Adrenal gland (tissue), 12 donors: Measurements from ENCODE around the gene MIS12. TPM values are rescaled to one million over a fixed set of nuclear protein-coding genes. Genes with fewer than 3 reads are reported as not detected.

ENCODE experiments used
- DNase-seq, 7 donors: peaks; one replicate each; pipeline ENCODE4 v3.0.0-alpha.2; 2019 to 2020
- H3K27ac ChIP-seq, 5 donors: fragments of 200-600 bp; sonication (generic) in 4 of 5; 1 replicate in 3 of 5; 2 replicates in 2 of 5; pipeline versions ENCODE4 v1.5.1 to v1.8.0; 2016 to 2020; ENCODE audit warnings: mild to moderate bottlenecking in 1 of 5
- H3K27me3 ChIP-seq: fragments of 200-600 bp; 2 replicates; pipeline ENCODE4 v1.8.0; 2021
- H3K36me3 ChIP-seq, 2 donors: fragments of 200-600 bp; replicated peaks in 1 of 2; 1 replicate in 1 of 2; 2 replicates in 1 of 2; pipeline versions ENCODE4 v1.5.1 to v1.8.0; 2018 to 2022
- H3K4me1 ChIP-seq, 2 donors: fragments of 200-600 bp; replicated peaks in 1 of 2; 1 replicate in 1 of 2; 2 replicates in 1 of 2; pipeline versions ENCODE4 v1.5.1 to v1.8.0; 2018 to 2021
- H3K4me3 ChIP-seq, 4 donors: fragments of 200-600 bp; sonication (generic) in 3 of 4; one replicate each; pipeline ENCODE4 v1.5.1; 2016 to 2018
- H3K9me3 ChIP-seq, 3 donors: fragments of 200-600 bp; sonication (generic) in 1 of 3; replicated peaks in 1 of 3; 1 replicate in 2 of 3; 2 replicates in 1 of 3; pipeline versions ENCODE4 v1.5.1 to v1.8.0; 2016 to 2021
- POLR2A ChIP-seq, 2 donors: fragments of 450-650 bp; IDR thresholded peaks; one replicate each; pipeline ENCODE4 v1.6.1; 2017; ENCODE audit warnings: antibody characterized with exemption in 2 of 2, mild to moderate bottlenecking in 2 of 2, moderate library complexity in 1 of 2
- WGBS, 4 donors: extraction: QIAGEN DNeasy Blood & Tissue Kit in 2 of 4; methylation state at CpG; one replicate each; pipeline versions ENCODE4 v1.1.5 to v1.1.7; 2013 to 2017; 5-methylcytosine and 5-hydroxymethylcytosine counted together
- intact Hi-C, 2 donors: fragments of 100-400 bp; cut with DNase I; formaldehyde crosslinking; loops; one replicate each; pipeline versions ENCODE4 v1.14.1 to v1.15.0; 2022 to 2023
- polyA plus RNA-seq, 3 donors: library from polyadenylated mRNA; stranded (reverse); fragments of 200-250 nt in 2 of 3; fragments of 350-450 nt in 1 of 3; fragmentation: Illumina TruSeq in 1 of 3; extraction: RNeasy Lipid Tissue Mini Kit (QIAGEN cat#74804) in 1 of 3; gene quantifications; one replicate each; pipeline ENCODE4 v1.2.3, GENCODE V29; 2013 to 2014
- total RNA-seq, 9 donors: library from RNA; depleted of rRNA in 4 of 9; stranded (reverse); fragments of >200 nt in 4 of 9; fragments of 120-200 nt in 1 of 9; fragmentation: NEBNext Ultra II Directional in 1 of 9; extraction: Animal tissue kit (Norgen Biotek cat#: 25700) in 1 of 9; gene quantifications; one replicate each; pipeline versions ENCODE4 v1.1.0 to v1.2.4, GENCODE V29; 2013 to 2023
- TF ChIP-seq, protein P1 (sequence below), 6 experiments: fragments of 450-650 bp in 4 of 6; fragments of 200-600 bp in 2 of 6; sonication (generic) in 1 of 6; IDR thresholded peaks; 1 replicate in 5 of 6; 2 replicates in 1 of 6; pipeline versions ENCODE4 v1.5.1 to v1.8.0; 2016 to 2021; ENCODE audit warnings: antibody characterized with exemption in 6 of 6, mild to moderate bottlenecking in 2 of 6, moderate library complexity in 1 of 6
- donor health status: healthy with polysubstance abuse.
- donor health status: Bipolar disorder and iron deficiency.
- donor health status: DM: yes; HTN: yes; CAD: no.
- donor health status: DM: no; HTN: no; CAD: no.
- donor health status: DM: no; HTN: no; CAD: no.
- donor health status: DM: yes; HTN: yes; CAD: no.

Gene MIS12
- total and polyA plus RNA-seq, 12 donors: 7.1 to 36.0 (median 15.4) TPM

DNA sequence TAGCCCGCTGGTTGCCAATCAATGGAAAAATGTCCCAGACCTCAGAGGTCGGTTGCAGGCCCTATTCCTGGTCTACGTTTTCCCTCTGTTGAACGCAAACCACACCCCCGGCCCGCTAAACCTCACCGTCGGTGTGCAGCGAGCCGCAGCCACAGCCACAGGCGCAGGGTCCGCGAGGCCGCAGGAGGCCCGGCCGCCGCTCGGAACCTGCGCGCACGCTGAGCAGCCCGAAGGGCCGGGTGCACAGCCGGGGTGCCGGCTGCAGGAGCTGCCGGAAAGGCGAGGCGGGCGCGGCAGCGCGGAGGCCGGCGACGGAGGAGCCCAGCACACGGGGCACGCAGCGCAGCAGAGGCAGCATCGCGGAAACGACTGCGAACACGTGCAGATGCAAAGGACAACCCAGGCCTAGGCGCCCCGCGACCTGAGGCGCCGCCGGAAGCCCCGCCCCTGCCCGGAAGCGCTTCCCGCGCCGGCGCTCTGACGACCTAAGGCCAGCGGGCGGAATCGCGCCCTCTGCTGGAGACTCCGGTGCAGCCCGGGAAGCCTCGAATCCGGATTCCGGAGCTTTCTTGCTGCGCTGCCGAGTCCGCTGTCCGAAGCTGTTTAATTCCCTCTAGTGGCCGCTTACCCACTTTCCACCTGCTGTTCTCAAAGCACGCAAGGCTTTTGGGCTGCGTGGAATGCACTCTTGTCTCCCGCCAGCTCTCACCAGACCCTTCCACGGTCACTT lies 47.5 kb upstream of the MIS12 start, which contains the start of gene C1QBP:
TSS of gene C1QBP (minus strand) at position 440 of the 730 bp plus-strand sequence. CDS start at position 358, 82 bp downstream.
- peak; percentile 89 to 97 (median 93) for DNase-seq
- intact Hi-C loops: loop anchor here in 1 of 2 donors (10.0 kb wide), 1 partner anchor 184 kb away; no protein-coding TSS in a partner anchor
- H3K27ac ChIP-seq: peak within 1 kb of the TSS in 4 of 5 donors; percentile 58 to 88 (median 74)
- H3K36me3 ChIP-seq: peaks cover 0 to 31% of the 10 kb centered on the region in 2 donors
- peak within 1 kb of the TSS; percentile 16 to 92 (median 54) for H3K4me3 ChIP-seq
- TF ChIP-seq, protein P1, sequence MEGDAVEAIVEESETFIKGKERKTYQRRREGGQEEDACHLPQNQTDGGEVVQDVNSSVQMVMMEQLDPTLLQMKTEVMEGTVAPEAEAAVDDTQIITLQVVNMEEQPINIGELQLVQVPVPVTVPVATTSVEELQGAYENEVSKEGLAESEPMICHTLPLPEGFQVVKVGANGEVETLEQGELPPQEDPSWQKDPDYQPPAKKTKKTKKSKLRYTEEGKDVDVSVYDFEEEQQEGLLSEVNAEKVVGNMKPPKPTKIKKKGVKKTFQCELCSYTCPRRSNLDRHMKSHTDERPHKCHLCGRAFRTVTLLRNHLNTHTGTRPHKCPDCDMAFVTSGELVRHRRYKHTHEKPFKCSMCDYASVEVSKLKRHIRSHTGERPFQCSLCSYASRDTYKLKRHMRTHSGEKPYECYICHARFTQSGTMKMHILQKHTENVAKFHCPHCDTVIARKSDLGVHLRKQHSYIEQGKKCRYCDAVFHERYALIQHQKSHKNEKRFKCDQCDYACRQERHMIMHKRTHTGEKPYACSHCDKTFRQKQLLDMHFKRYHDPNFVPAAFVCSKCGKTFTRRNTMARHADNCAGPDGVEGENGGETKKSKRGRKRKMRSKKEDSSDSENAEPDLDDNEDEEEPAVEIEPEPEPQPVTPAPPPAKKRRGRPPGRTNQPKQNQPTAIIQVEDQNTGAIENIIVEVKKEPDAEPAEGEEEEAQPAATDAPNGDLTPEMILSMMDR (IDR thresholded peaks at IDR 0.05): peak; percentile 97 to 99 (median 98)
- TF ChIP-seq POLR2A (IDR thresholded peaks at IDR 0.05): peak in 1 of 2 donors; percentile 63
- peaks cover 7 to 29% of the 10 kb centered on the region in 2 donors for H3K4me1 ChIP-seq
- no peaks in the 10 kb centered on the region for H3K27me3 ChIP-seq
- no peaks in the 10 kb centered on the region for H3K9me3 ChIP-seq
- 0 to 2% (median 0%) methylated on average over 9 to 75 of the region's 75 CpGs for WGBS, 4 donors

DNA sequence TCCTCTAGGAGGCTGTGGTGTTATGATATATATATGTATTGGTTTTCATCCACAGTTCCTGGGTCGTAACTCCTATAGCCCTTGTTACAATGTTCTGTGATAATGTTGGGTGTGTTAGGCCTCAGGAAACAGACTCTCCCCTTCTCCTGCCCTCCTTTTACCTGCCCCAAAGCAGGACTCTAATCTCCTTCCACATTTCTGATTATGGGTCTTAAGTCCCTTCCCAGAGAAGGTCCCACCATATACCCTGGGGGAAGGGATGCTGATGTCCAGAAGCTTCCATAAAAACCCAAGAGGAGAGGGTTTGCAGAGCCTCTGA lies 47.0 kb upstream of the MIS12 start:
- peak overlapping the region in 1 of 4 donors; percentile 92 for H3K4me3 ChIP-seq
- peaks cover 0 to 30% of the 10 kb centered on the region in 2 donors for H3K36me3 ChIP-seq
- H3K9me3 ChIP-seq: no peaks in the 10 kb centered on the region
- WGBS, 4 donors: 17 to 33% (median 20%) methylated on average over 1 of the region's 1 CpG
- peak overlapping the region in 4 of 5 donors; percentile 51 to 88 (median 74) for H3K27ac ChIP-seq
- DNase-seq: no peak
- intact Hi-C loops: loop anchor here in 1 of 2 donors (10.0 kb wide), 1 partner anchor 185 kb away; no protein-coding TSS in a partner anchor
- no peaks in the 10 kb centered on the region for H3K27me3 ChIP-seq
- no peak for TF ChIP-seq POLR2A (IDR thresholded peaks at IDR 0.05)
- TF ChIP-seq, protein P1 (IDR thresholded peaks at IDR 0.05): peak in 2 of 6 experiments; percentile 41 to 53
- peaks cover 7 to 29% of the 10 kb centered on the region in 2 donors for H3K4me1 ChIP-seq

DNA sequence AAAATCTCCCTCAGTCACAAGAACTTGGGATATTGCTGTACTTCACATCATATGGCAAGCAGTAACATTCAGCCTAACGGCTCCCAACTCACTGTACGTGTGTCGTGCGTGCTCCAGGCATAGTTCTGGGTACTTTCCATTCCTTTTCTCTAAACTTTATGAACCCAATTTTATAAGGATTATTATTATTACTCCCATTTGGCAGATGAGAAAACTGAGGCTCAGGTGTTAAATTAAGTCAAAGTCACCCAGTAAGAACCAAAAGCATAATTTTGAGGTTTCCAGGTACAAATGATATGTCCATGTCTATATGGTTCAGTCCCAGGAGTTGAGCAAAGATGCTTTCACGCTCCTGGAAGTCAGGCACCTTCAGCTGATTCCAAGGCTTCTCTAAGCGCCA lies 42.6 kb upstream of the MIS12 start:
- Histone ChIP-seq H3K27ac (no peak overlapping the region), H3K36me3 (peaks cover 0 to 47% of the 10 kb centered on the region in 2 donors), H3K4me1 (peaks cover 0 to 6% of the 10 kb centered on the region in 2 donors), H3K27me3 (no peaks in the 10 kb centered on the region), H3K9me3 (no peaks in the 10 kb centered on the region), H3K4me3 (no peak overlapping the region)
- 93 to 96% (median 94%) methylated on average over 5 to 6 of the region's 6 CpGs for WGBS, 4 donors
- no peak for TF ChIP-seq POLR2A (IDR thresholded peaks at IDR 0.05)
- TF ChIP-seq, protein P1 (IDR thresholded peaks at IDR 0.05): no peak
- no peak for DNase-seq
- intact Hi-C loops: no loop called here

DNA sequence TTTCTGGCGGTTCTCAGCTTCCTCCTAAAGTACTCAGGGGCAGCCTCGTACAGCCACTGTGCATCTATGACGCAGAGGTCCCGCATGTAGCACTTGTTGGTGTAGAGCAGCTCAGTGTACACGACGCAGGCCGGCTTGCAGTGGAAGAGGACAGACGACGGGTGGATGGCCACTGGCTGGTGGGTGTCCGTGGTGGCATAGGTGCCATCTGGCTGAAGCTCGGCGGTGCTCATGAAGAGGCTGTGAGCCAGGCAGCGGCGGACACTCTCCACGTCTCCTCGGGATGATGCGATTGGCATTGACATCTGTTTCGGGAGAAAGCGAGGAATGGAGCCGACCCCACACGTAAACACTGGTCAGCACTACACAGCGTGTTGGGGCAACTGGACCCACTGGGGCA lies 42.2 kb upstream of the MIS12 start:
- H3K36me3 ChIP-seq: peaks cover 0 to 49% of the 10 kb centered on the region in 2 donors
- H3K9me3 ChIP-seq: no peaks in the 10 kb centered on the region
- TF ChIP-seq POLR2A (IDR thresholded peaks at IDR 0.05): no peak
- TF ChIP-seq, protein P1 (IDR thresholded peaks at IDR 0.05): no peak
- H3K4me1 ChIP-seq: peaks cover 0 to 5% of the 10 kb centered on the region in 2 donors
- WGBS, 4 donors: 94 to 98% (median 94%) methylated on average over 15 to 22 of the region's 22 CpGs
- H3K27me3 ChIP-seq: no peaks in the 10 kb centered on the region
- DNase-seq: no peak
- no peak overlapping the region for H3K27ac ChIP-seq
- intact Hi-C loops: no loop called here
- H3K4me3 ChIP-seq: no peak overlapping the region
